Measurements from ENCODE around the gene ARSK. TPM values are rescaled to one million over a fixed set of nuclear protein-coding genes. Genes with fewer than 3 reads are reported as not detected.
A peak's percentile ranks its signal among the peaks of the same experiment; 100 is the strongest.

The ARSK gene
- total RNA-seq, 1 donor from 2014 or later: 2.7 TPM

DNA sequence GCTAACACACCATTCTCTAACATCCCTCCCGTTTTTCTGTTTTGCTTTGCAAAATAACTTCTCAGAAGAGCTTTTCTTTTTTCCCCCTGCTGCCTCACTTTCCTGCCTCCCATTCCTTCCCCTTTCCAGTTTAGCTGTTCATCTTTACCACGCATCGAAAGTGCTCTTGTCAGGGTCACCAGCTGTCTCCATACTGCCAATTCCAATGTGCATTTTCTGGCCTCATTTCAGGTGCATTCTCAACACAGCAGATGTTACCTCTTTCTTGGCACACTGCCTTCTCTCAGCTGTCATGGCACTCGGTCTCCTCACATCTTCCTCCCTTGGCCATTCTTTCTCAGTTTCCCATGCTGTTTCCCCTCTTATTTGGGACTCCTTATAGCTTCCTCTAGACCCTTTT, 9.5 kb downstream of the ARSK start:
- DNase-seq: no peak

DNA sequence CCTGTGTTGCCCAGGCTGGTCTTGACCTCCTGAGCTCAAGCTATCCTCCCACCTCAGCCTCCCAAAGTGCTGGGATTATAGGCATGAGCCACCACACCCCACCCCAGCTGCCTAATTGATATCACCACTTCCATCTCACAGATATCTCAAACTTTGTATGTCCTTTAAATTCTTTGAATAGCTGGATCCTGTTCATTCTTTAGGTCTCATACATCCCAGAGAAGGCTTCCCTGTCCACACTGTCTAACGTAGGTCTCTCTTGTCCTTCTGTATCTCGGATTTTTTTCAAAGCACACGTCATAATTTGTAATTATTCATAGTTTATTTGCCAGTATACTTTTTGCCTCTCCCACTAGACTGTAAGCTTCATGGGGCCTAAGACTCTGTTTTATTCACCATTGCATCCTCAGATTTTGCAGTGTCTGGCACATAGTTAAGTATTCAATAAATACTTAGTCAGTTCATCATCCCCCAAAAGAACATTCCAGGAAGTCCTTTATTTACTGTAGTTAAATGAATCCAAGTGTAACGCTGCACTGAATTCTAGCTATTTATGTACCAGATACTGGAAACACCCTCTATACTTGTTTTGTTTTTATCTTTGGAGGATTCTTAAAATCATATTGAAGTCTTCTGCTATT, 10.5 kb downstream of the ARSK start:
- peak; percentile 12 for DNase-seq

DNA sequence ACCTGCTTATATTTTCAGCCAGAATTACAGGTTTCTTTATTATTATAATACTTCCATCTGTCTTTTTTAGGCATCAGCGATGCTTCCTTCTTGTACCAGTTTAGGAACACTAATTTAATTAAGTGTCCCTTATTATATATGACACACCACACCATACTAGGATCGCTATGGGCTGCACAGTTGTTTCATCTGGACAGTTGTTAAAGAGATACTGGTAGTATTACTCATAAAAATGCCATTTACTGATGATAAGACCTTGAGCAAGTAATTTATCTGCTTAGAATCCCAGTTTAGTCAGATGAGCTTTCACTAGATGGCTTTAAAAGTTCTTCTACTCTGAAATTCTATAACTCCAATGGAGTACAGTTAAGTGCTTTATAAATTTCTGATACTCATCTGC, 17.1 kb downstream of the ARSK start:
- no peak for DNase-seq

DNA sequence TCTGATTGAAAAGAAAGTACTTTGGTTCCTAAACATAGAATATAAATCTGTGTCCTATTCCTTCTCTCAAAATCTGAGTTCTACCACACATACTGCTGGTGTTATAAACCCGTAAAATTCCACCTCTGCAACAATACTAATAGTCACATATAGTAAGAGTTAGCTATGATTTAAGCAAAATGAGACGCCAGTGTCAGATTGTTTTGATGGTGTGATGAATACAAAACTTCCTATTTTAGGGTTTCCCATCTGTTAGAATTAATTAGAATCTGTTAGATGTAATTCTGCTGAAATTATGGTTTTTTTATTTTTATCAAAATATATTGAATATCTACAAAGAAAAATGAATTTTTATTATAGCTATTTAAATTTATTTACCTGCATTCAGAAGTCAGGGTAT, 26.7 kb downstream of the ARSK start:
- DNase-seq: no peak

DNA sequence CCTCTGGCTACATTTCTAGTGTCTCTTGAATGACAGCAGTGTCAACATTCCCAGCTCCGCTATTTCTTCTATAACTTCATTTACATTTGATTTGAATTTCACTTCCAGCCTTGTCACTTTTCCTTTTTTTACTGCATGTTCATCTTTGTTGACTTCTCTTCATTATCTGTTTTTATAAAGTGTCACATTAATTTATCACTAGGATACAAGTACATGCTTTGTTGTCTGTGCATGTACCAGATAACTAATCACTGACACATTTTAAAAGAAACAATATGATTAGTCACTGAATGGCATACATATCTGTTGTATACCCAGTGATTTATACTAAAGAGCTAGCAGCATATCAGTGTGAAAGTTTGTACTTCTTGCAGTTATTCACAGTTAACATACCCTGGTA, 29.1 kb downstream of the ARSK start:
- no peak for DNase-seq

DNA sequence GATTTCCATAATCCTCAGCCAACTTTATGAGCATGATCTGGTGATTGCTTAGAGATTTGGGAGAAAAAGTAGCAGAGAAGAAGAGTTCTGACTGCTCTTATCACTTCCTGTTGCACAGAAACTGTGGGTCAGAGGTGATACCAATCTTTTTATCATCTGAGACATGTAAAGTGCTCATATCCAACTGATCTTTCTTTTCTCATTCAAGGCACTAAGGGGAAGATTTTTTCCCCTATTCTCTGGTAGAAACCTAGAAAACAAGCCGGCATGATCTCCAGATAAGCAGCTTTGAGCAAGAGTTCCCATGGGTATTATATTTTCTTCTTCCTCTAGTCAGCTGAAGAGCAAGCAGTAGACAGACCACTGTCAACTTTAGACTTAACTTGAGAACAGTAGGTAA, 36.0 kb downstream of the ARSK start:
- peak; percentile 2 for DNase-seq

DNA sequence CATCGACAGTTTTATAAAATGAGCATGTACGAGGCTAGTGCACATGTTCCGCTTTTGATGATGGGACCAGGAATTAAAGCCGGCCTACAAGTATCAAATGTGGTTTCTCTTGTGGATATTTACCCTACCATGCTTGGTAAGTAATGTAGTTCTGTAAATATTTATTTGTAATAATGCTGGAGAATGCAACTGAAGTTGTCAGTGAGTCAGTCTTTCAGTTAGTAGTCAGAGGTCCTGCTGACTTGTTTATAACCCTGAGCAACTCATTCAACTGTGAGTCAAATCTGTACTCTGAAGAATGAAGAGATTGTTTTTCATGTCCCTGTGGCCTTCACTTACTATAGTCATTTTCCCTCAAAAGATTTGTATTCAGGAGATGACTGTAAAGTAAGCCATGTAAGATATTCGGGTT, 36.6 kb downstream of the ARSK start:
- DNase-seq: peak; percentile 64

DNA sequence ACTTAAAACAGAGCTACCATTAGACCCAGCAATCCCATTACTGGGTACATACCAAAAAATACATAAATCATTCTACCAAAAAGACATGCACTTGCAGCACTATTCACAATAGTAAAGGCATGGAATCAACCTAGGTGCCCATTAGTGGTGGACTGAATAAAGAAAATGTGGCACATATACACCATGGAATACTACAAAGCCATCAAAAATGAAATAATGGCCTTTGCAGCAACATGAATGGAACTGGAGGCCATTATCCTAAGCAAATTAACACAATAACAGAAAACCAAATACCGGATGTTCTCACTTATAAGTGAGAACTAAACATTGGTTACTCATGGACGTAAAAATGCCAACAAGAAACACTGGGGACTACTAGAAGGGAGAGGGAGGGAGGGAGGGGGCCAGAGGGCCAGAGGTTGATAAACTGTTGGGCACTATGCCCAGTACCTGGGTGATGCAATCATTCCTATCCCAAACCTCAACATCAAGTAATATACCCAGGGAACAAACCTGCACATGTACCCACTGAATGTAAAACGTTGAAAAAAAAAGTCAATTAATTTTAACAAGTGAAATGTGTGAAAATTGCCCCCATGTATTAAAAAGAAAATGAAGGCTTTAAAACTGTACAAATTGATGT, 40.5 kb downstream of the ARSK start:
- DNase-seq: no peak

DNA sequence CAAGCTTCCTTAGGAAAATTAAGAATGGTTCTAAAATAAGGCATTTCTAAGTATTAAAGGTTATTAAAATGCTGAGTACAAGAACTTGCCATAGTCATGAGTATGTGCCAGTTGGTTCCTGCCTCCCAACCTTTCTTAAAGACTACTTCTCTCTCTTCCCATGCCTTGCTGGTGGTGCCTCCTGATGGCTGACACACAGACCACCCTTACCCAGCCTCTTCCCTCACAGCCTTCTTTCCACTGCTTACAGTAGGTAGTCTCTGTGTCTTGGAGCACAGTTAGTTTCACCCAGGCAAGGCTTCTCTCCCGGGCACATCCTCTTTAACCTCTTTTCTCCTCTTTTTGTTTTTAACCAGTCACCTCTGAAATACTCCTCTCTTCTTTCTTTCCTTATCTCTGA, 44.4 kb downstream of the ARSK start:
- DNase-seq: no peak

DNA sequence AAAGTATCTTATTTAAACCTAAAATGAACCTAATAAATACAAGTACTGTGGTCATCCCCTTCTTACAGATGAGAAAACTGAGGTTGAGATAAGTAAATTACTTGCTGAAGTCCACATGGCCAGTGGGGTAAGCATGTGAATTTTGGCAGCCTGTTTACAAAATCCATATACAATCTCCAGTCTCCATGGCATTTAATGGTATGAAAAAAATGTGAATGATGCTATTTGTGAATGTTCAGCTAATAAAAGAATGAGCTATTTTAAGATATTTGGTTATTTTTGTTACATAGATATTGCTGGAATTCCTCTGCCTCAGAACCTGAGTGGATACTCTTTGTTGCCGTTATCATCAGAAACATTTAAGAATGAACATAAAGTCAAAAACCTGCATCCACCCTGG, 45.7 kb downstream of the ARSK start:
- DNase-seq: no peak

DNA sequence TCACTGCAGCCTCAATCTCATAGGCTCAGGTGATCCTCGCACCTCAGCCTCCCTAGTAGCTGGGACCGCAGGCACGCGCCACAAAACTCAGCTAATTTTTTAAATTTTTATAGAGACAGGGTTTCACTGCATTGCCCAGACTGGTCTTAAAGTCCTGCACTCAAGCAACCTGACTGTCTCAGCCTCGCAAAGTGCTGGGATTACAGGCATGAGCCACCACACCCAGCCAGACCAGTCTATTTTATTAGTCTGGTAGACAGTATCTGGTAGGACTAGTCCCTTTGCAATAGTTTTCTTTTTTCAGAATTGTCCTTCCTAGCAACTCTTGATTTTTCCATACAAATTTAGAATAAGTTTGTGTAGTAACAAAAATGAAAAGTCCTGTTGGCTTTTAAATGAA, 50.9 kb downstream of the ARSK start:
- DNase-seq: no peak

DNA sequence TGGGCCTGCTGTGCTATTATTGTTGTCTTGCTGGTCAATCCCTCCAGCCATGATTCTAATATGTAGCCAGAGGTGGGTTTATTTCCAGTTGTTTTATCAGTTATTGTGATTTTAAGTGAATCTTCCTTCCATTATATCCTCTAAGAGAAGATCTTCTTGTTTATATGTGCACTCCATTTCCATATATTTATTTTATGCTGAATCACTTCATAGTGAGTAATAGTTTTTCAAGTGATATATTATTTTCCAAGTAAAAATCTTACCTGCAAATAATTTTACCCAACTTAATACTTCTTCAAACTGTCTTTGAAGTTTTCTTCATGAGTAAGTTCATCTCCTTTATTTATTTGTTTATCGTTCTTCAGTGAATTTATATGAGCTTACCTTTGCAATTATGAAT, 51.5 kb downstream of the ARSK start:
- no peak for DNase-seq

DNA sequence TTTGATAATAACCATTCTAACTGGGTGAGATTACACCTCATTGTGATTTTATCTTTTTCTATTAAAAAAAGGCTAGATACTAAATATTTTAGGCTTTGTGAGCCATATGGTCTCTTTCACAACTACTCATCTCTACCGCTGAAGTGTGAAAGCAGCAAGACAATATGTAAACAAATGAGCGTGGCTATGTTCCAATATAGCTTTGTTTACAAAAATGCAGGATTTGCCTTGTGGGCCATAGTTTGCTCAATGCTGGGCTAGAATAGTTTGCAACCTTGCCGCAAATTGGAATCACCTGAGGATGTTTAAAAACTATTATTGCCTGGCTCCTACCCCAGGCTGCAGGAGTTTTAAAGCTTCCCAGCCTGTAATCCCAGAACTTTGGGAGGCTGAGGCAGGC, 54.8 kb downstream of the ARSK start:
- no peak for DNase-seq

DNA sequence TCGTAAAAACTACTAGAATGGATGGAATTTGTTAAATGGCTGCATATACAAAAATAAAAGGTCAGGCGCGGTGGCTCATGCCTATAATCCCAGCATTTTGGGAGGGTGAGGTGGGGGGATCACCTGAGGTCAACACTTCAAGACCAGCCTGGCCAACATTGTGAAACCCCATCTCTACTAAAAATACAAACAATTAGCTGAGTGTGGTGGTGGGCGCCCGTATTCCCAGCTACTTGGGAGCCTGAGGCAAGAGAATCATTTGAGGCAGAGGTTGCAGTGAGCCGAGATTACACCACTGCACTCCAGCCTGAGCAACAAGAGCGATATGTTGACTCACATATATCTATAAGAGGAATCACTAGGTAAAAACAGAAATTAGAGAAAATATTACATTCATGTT, 55.6 kb downstream of the ARSK start:
- no peak for DNase-seq

DNA sequence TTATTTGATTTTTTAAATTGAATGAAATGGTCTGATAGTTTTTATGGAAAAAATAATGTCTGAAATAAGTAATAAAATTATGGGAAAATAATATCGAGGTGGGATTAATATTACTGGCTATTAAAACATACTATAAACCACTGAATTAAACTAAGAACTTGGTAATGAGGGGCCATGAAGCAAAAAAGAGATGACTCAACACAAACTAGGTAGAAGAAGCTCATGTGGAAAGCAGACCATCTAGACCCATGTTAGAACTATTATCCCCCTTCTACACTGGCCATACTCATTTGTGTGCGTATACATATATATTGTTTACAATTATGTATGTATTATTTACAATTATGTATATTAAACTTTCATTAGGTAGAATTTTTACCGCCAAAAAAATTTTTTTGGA, 56.5 kb downstream of the ARSK start:
- no peak for DNase-seq

DNA sequence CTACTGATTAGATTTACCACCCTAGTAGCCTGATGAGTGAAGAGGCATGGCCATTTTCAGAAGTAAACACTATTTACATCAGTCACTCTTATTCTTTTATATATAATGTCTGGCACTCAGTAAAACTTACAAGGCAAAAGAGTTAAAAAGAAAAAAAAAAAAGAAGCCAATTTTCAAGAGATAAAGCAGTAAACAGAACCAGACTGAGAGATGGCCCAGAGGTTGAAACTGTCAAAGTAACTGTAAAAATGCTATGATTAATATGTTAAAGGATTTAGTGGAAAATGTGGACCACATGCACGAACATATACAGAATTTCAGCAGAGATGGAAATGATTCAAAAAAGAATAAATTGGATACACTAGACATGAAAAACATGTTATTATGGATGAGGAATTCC, 58.6 kb downstream of the ARSK start:
- no peak for DNase-seq

DNA sequence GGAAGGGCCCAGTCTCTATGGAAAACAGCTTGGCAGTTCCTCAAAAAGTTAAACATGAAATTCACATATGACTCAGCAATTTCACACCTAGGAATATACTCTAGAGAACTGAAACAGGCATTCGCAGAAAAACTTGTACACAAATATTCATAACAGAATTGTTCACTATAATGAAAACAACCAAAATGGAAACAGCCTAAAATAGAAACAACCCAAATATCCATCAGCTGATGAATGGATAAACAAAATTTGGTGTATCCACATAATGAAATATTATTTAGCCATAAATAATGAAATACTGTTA, 60.2 kb downstream of the ARSK start:
- no peak for DNase-seq

DNA sequence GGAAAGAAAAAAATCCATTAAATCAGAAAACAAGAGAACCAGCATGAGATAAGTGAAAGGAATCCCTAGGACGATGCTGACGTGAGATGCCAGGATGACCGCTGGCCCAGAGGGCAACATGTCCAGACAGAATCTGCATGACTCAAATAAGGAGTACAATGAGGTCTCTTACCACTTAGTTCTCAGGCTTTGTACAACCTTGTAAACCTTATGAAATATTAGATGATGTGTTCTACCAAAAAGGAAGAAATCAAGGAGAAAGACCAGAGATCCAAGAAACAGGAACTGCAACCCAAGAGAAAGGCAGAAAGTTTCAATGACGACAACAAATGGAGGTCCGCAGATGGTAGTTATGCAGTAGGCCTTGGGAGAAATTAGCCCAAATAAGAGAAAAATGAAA, 62.2 kb downstream of the ARSK start:
- peak; percentile 26 for DNase-seq

DNA sequence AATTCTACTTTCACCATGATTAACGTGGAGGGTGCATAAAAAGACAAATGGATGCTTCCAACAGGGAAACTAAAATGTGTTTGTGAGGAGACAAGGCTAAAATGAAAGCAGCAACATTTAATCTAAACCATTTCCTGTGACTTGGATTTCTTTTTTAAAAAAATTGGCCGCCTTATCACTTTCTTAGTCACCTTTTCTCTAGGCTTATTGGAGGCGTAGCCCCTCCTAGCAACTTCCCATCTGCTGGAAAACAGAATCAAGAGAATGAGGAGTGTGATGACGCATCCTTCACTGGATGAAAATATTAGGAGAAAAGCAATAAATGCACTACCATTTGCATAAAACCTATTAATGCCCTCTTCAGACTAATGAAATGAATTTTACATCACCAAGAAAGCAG, 64.2 kb downstream of the ARSK start:
- peak; percentile 66 for DNase-seq

DNA sequence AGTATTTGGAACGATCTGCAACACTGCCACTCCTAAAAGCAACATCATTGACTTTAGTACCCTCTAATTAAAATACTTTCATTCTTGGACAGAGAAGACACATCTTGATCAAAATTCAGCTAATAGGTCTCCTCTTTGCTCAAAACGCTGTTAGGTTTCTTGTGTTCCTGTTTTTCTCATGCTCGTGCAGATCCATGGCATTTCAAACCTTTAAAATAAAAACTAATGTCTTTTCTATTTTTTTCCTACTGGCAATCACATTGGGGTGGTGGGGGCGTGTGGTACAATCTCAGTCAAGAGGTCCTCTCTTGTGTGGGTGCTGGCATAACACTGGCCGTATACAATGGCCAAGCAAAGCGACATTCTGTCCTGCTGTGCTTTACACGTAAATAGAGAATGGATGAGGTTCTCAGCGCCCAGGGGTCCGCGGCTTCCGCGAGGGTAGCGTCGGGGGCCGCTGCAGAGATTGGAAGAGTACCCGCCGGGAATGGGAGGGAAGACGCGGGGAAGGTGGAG, 64.7 kb downstream of the ARSK start:
- DNase-seq: peak; percentile 13

DNA sequence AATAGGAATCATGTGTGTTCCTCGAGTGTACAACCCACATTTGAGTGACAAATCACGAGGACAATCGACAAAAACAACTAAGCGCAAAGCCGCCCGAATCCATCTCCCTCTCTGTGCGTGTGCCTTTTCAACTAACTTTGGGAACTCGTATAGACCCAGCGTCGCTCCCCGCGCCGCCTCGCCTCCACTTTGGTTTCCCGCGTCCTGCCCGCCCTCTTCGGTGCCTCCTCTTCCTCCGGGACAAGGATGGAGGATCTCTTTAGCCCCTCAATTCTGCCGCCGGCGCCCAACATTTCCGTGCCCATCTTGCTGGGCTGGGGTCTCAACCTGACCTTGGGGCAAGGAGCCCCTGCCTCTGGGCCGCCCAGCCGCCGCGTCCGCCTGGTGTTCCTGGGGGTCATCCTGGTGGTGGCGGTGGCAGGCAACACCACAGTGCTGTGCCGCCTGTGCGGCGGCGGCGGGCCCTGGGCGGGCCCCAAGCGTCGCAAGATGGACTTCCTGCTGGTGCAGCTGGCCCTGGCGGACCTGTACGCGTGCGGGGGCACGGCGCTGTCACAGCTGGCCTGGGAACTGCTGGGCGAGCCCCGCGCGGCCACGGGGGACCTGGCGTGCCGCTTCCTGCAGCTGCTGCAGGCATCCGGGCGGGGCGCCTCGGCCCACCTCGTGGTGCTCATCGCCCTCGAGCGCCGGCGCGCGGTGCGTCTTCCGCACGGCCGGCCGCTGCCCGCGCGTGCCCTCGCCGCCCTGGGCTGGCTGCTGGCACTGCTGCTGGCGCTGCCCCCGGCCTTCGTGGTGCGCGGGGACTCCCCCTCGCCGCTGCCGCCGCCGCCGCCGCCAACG, 65.3 kb downstream of the ARSK start, which contains the start of gene GPR150:
Gene GPR150 (plus strand): TSS at position 58 of the 840 bp plus-strand sequence. CDS start 189 bp downstream, at position 247.
- DNase-seq: peak; percentile 69

DNA sequence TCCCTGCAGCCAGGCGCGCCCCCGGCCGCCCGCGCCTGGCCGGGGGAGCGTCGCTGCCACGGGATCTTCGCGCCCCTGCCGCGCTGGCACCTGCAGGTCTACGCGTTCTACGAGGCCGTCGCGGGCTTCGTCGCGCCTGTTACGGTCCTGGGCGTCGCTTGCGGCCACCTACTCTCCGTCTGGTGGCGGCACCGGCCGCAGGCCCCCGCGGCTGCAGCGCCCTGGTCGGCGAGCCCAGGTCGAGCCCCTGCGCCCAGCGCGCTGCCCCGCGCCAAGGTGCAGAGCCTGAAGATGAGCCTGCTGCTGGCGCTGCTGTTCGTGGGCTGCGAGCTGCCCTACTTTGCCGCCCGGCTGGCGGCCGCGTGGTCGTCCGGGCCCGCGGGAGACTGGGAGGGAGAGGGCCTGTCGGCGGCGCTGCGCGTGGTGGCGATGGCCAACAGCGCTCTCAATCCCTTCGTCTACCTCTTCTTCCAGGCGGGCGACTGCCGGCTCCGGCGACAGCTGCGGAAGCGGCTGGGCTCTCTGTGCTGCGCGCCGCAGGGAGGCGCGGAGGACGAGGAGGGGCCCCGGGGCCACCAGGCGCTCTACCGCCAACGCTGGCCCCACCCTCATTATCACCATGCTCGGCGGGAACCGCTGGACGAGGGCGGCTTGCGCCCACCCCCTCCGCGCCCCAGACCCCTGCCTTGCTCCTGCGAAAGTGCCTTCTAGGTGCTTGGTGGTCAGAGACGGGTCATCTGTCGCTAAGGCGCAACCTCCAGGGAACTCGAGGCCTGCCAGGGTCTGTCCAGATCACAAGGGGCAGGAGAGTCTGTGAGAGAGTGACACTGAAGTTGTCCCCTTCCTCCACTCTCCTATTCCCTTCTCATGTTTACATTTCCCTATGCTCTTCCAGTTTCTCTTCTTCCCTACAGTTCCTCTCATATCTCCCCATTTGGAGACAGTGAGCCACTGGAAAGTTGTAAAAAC, 66.3 kb downstream of the ARSK start:
- DNase-seq: peak; percentile 50

All from dermis blood vessel endothelial cell (primary cell).